WTC11 (cell line): Measurements from ENCODE around the gene PACS1. TPM values are rescaled to one million over a fixed set of nuclear protein-coding genes. Genes with fewer than 3 reads are reported as not detected.

Experiments
- CBFB ChIP-seq: sonication (generic); formaldehyde crosslinking; IDR thresholded peaks from 2 replicates; pipeline ENCODE4 v1.8.1; 2022; ENCODE audit warnings: mild to moderate bottlenecking, low read depth, missing genetic modification reagents
- ELF4 ChIP-seq: sonication (generic); formaldehyde crosslinking; IDR thresholded peaks from 2 replicates; pipeline ENCODE4 v1.8.1; 2022; ENCODE audit warnings: low read depth, mild to moderate bottlenecking, moderate library complexity, missing genetic modification reagents
- FOXJ3 ChIP-seq: sonication (generic); formaldehyde crosslinking; IDR thresholded peaks from 2 replicates; pipeline ENCODE4 v1.9.0; 2021; ENCODE audit warnings: missing genetic modification reagents, mild to moderate bottlenecking, borderline replicate concordance
- FOXP1 ChIP-seq: sonication (generic); formaldehyde crosslinking; IDR thresholded peaks from 2 replicates; pipeline ENCODE4 v1.8.0; 2022; ENCODE audit warnings: missing genetic modification reagents, mild to moderate bottlenecking, moderate library complexity, borderline replicate concordance
- GRHL2 ChIP-seq: fragments of 250-450 bp; sonication (Bioruptor Pico); IDR thresholded peaks from 2 replicates; pipeline ENCODE4 v1.8.0; 2022; ENCODE audit warnings: mild to moderate bottlenecking, moderate library complexity; ENCODE audit not compliant: insufficient replicate concordance, severe bottlenecking
- HMGA2 ChIP-seq: fragments of 250-450 bp; sonication (Bioruptor Pico); IDR thresholded peaks from 2 replicates; pipeline ENCODE4 v1.4.0; 2021; ENCODE audit warnings: mild to moderate bottlenecking, moderate library complexity
- IRF2 ChIP-seq: sonication (generic); formaldehyde crosslinking; IDR thresholded peaks from 2 replicates; pipeline ENCODE4 v1.8.0; 2022; ENCODE audit warnings: low read depth, missing genetic modification reagents, borderline replicate concordance
- JAZF1 ChIP-seq: fragments of 250-450 bp; sonication (Bioruptor Pico); IDR thresholded peaks from 2 replicates; pipeline ENCODE4 v1.9.0; 2021; ENCODE audit warnings: moderate library complexity, mild to moderate bottlenecking, inconsistent platforms
- KAT7 ChIP-seq: sonication (generic); formaldehyde crosslinking; IDR thresholded peaks from 2 replicates; pipeline ENCODE4 v1.8.1; 2023; ENCODE audit warnings: missing genetic modification reagents, mild to moderate bottlenecking, borderline replicate concordance
- MXD4 ChIP-seq: fragments of 250-450 bp; sonication (Bioruptor Pico); IDR thresholded peaks from 2 replicates; pipeline ENCODE4 v1.8.0; 2021; ENCODE audit warnings: mild to moderate bottlenecking, moderate library complexity, borderline replicate concordance
- NFATC4 ChIP-seq: fragments of 250-450 bp; sonication (Bioruptor Pico); IDR thresholded peaks from 2 replicates; pipeline ENCODE4 v1.9.0; 2021; ENCODE audit warnings: mild to moderate bottlenecking
- NR1H2 ChIP-seq: sonication (generic); formaldehyde crosslinking; IDR thresholded peaks from 2 replicates; pipeline ENCODE4 v1.9.0; 2021; ENCODE audit warnings: mild to moderate bottlenecking, moderate library complexity, missing genetic modification reagents
- TP53 ChIP-seq: sonication (generic); formaldehyde crosslinking; IDR thresholded peaks from 2 replicates; pipeline ENCODE4 v1.8.1; 2023; ENCODE audit warnings: mild to moderate bottlenecking, missing genetic modification reagents
- ZBTB21 ChIP-seq: sonication (generic); formaldehyde crosslinking; IDR thresholded peaks from 2 replicates; pipeline ENCODE4 v1.8.1; 2023; ENCODE audit warnings: mild to moderate bottlenecking, missing genetic modification reagents, borderline replicate concordance
- total RNA-seq: library from RNA; stranded (reverse); gene quantifications from 3 replicates; pipeline ENCODE4 v1.2.3, GENCODE V29; 2021
- TF ChIP-seq, protein P1 (sequence below): fragments of 250-450 bp; sonication (Bioruptor Pico); IDR thresholded peaks from 2 replicates; pipeline ENCODE4 v1.9.0; 2021; ENCODE audit warnings: mild to moderate bottlenecking, borderline replicate concordance
- TF ChIP-seq, protein P2 (sequence below): fragments of 250-450 bp; sonication (Bioruptor Pico); IDR thresholded peaks from 2 replicates; pipeline ENCODE4 v1.9.0; 2021; ENCODE audit warnings: mild to moderate bottlenecking
- TF ChIP-seq, protein P3 (sequence below): sonication (generic); formaldehyde crosslinking; IDR thresholded peaks from 2 replicates; pipeline ENCODE4 v1.8.0; 2022; ENCODE audit warnings: mild to moderate bottlenecking, missing genetic modification reagents
- TF ChIP-seq, protein P4 (sequence below): sonication (generic); formaldehyde crosslinking; IDR thresholded peaks from 2 replicates; pipeline ENCODE4 v1.8.0; 2023; ENCODE audit warnings: missing genetic modification reagents, mild to moderate bottlenecking, borderline replicate concordance
- TF ChIP-seq, protein P5 (sequence below): sonication (generic); formaldehyde crosslinking; IDR thresholded peaks from 2 replicates; pipeline ENCODE4 v1.8.1; 2023; ENCODE audit warnings: mild to moderate bottlenecking, missing genetic modification reagents
- TF ChIP-seq, protein P6 (sequence below): fragments of 250-450 bp; sonication (Bioruptor Pico); conservative IDR thresholded peaks from 2 replicates; pipeline ENCODE4 v1.9.0; 2021; ENCODE audit warnings: mild to moderate bottlenecking
- TF ChIP-seq, protein P7 (sequence below): sonication (generic); formaldehyde crosslinking; IDR thresholded peaks from 2 replicates; pipeline ENCODE4 v1.8.0; 2022; ENCODE audit warnings: mild to moderate bottlenecking, missing genetic modification reagents

The PACS1 gene
- total RNA-seq, 1 experiment from 2014 or later: 34.8 TPM

DNA sequence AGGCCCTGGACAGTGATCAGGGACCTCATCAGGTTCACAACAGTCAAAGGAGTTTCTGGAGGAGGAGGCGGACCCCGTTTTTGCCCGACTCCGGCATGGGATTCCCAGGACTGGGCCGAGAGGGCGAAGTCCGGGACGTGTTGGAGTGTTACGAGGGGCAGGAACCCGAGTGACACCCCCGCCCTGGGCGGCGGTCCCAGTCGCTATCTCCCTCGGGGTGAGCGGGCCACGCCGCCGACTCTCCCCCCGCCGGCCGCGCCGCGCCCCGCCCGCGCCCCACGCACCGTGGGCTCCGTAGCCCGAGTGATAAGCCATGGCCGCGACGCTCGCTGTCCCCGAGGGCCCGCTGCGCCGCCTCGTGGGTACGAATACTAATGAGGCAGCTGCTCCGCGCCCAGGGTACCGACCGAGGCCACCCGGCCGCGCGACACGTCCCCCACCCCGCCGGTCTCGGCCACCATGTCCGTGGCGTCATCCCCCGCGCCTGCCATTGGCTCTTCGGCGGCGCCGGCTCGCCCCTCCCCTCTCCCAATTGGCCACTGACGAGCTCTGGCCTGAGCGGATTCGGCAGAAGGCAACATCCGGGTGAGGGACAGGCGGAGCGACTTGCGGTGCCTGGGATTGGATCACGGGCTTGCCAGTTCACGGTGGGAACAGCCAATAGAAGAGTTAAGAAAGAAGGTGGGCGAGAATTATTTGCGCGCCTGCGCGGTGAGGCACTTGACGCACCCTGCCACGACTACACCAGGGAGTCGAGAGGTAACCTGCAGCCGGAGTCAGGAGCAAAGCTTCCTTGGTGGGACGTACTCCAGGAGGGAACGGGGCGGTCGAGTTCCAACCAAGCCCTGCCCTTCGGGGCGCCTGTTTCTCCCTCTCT is 218.8 kb downstream of the PACS1 start, which contains the start of gene YIF1A (continued):
- TF ChIP-seq, protein P1, sequence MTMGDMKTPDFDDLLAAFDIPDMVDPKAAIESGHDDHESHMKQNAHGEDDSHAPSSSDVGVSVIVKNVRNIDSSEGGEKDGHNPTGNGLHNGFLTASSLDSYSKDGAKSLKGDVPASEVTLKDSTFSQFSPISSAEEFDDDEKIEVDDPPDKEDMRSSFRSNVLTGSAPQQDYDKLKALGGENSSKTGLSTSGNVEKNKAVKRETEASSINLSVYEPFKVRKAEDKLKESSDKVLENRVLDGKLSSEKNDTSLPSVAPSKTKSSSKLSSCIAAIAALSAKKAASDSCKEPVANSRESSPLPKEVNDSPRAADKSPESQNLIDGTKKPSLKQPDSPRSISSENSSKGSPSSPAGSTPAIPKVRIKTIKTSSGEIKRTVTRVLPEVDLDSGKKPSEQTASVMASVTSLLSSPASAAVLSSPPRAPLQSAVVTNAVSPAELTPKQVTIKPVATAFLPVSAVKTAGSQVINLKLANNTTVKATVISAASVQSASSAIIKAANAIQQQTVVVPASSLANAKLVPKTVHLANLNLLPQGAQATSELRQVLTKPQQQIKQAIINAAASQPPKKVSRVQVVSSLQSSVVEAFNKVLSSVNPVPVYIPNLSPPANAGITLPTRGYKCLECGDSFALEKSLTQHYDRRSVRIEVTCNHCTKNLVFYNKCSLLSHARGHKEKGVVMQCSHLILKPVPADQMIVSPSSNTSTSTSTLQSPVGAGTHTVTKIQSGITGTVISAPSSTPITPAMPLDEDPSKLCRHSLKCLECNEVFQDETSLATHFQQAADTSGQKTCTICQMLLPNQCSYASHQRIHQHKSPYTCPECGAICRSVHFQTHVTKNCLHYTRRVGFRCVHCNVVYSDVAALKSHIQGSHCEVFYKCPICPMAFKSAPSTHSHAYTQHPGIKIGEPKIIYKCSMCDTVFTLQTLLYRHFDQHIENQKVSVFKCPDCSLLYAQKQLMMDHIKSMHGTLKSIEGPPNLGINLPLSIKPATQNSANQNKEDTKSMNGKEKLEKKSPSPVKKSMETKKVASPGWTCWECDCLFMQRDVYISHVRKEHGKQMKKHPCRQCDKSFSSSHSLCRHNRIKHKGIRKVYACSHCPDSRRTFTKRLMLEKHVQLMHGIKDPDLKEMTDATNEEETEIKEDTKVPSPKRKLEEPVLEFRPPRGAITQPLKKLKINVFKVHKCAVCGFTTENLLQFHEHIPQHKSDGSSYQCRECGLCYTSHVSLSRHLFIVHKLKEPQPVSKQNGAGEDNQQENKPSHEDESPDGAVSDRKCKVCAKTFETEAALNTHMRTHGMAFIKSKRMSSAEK (CRISPR knock-in tag): no peak
- TF ChIP-seq, protein P2, sequence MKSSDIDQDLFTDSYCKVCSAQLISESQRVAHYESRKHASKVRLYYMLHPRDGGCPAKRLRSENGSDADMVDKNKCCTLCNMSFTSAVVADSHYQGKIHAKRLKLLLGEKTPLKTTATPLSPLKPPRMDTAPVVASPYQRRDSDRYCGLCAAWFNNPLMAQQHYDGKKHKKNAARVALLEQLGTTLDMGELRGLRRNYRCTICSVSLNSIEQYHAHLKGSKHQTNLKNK (CRISPR knock-in tag): no peak
- TF ChIP-seq NFATC4 (CRISPR knock-in tag) (no peak), IRF2 (CRISPR knock-in tag) (no peak), MXD4 (no peak), ELF4 (CRISPR knock-in tag) (no peak), FOXJ3 (CRISPR knock-in tag) (no peak), HMGA2 (CRISPR knock-in tag) (0 out of 2 replicates have a peak, but pooled peaks have one; percentile 4), CBFB (CRISPR knock-in tag) (no peak), FOXP1 (CRISPR knock-in tag) (0 out of 2 replicates have a peak, but pooled peaks have one; percentile 37), KAT7 (no peak), TP53 (no peak), NR1H2 (no peak), JAZF1 (CRISPR knock-in tag) (no peak), ZBTB21 (CRISPR knock-in tag) (no peak), GRHL2 (CRISPR knock-in tag) (no peak)
- TF ChIP-seq, protein P3, sequence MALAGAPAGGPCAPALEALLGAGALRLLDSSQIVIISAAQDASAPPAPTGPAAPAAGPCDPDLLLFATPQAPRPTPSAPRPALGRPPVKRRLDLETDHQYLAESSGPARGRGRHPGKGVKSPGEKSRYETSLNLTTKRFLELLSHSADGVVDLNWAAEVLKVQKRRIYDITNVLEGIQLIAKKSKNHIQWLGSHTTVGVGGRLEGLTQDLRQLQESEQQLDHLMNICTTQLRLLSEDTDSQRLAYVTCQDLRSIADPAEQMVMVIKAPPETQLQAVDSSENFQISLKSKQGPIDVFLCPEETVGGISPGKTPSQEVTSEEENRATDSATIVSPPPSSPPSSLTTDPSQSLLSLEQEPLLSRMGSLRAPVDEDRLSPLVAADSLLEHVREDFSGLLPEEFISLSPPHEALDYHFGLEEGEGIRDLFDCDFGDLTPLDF (CRISPR knock-in tag): no peak
- TF ChIP-seq, protein P4, sequence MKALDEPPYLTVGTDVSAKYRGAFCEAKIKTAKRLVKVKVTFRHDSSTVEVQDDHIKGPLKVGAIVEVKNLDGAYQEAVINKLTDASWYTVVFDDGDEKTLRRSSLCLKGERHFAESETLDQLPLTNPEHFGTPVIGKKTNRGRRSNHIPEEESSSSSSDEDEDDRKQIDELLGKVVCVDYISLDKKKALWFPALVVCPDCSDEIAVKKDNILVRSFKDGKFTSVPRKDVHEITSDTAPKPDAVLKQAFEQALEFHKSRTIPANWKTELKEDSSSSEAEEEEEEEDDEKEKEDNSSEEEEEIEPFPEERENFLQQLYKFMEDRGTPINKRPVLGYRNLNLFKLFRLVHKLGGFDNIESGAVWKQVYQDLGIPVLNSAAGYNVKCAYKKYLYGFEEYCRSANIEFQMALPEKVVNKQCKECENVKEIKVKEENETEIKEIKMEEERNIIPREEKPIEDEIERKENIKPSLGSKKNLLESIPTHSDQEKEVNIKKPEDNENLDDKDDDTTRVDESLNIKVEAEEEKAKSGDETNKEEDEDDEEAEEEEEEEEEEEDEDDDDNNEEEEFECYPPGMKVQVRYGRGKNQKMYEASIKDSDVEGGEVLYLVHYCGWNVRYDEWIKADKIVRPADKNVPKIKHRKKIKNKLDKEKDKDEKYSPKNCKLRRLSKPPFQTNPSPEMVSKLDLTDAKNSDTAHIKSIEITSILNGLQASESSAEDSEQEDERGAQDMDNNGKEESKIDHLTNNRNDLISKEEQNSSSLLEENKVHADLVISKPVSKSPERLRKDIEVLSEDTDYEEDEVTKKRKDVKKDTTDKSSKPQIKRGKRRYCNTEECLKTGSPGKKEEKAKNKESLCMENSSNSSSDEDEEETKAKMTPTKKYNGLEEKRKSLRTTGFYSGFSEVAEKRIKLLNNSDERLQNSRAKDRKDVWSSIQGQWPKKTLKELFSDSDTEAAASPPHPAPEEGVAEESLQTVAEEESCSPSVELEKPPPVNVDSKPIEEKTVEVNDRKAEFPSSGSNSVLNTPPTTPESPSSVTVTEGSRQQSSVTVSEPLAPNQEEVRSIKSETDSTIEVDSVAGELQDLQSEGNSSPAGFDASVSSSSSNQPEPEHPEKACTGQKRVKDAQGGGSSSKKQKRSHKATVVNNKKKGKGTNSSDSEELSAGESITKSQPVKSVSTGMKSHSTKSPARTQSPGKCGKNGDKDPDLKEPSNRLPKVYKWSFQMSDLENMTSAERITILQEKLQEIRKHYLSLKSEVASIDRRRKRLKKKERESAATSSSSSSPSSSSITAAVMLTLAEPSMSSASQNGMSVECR (CRISPR knock-in tag): 0 out of 2 replicates have a peak, but pooled peaks have one; percentile 34
- TF ChIP-seq, protein P5, sequence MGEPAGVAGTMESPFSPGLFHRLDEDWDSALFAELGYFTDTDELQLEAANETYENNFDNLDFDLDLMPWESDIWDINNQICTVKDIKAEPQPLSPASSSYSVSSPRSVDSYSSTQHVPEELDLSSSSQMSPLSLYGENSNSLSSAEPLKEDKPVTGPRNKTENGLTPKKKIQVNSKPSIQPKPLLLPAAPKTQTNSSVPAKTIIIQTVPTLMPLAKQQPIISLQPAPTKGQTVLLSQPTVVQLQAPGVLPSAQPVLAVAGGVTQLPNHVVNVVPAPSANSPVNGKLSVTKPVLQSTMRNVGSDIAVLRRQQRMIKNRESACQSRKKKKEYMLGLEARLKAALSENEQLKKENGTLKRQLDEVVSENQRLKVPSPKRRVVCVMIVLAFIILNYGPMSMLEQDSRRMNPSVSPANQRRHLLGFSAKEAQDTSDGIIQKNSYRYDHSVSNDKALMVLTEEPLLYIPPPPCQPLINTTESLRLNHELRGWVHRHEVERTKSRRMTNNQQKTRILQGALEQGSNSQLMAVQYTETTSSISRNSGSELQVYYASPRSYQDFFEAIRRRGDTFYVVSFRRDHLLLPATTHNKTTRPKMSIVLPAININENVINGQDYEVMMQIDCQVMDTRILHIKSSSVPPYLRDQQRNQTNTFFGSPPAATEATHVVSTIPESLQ (CRISPR knock-in tag): no peak
- TF ChIP-seq, protein P6, sequence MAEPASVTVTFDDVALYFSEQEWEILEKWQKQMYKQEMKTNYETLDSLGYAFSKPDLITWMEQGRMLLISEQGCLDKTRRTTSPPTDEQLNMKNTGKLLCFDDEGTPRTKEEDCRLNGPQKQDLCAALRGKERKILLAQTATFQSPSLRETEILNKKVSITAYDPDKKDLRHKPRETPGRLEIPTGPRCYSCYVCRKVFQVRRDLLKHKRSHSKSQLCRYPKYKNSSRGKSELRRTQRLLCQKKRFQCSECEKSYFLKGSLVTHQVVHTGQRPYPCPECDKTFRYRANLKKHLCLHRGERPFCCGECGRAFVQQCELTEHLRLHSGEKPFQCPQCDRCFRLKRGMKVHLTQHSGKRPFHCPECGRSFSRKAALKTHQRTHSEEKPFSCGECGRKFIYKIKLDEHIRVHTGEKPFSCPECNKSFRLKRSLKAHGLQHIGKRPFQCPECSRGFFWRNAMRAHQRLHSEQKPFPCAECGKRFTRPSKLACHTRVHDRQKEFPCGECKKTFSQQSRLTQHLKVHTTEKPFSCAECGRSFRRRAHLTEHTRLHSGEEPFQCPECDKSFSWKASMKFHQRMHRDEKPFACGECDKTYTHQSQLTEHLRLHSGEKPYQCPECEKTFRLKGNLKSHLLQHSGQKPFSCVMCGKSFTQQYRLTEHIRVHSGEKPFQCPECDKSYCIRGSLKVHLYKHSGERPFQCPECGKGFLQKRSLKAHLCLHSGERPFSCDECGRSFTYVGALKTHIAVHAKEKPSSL: no peak
- TF ChIP-seq, protein P7, sequence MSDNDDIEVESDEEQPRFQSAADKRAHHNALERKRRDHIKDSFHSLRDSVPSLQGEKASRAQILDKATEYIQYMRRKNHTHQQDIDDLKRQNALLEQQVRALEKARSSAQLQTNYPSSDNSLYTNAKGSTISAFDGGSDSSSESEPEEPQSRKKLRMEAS (CRISPR knock-in tag): peak; percentile 53; the same call in 1 of the 2 replicates
